Activated CD8-positive, alpha-beta memory T cell treated with anti-CD3 and anti-CD28 coated beads, Interleukin-2, amount 50 U/mL, for 1 hour (primary cell): ENCODE data around the gene MAMDC4.
"Not testable (repeated sequence)": the region's sequence is repeated elsewhere in the genome, so short reads cannot be mapped to it uniquely, and the experiment has no call there.

Source experiments
- DNase-seq: peaks from one replicate; pipeline ENCODE4 v3.0.0-alpha.2; 2020; ENCODE audit errors: extremely low read depth

MAMDC4 gene

DNA sequence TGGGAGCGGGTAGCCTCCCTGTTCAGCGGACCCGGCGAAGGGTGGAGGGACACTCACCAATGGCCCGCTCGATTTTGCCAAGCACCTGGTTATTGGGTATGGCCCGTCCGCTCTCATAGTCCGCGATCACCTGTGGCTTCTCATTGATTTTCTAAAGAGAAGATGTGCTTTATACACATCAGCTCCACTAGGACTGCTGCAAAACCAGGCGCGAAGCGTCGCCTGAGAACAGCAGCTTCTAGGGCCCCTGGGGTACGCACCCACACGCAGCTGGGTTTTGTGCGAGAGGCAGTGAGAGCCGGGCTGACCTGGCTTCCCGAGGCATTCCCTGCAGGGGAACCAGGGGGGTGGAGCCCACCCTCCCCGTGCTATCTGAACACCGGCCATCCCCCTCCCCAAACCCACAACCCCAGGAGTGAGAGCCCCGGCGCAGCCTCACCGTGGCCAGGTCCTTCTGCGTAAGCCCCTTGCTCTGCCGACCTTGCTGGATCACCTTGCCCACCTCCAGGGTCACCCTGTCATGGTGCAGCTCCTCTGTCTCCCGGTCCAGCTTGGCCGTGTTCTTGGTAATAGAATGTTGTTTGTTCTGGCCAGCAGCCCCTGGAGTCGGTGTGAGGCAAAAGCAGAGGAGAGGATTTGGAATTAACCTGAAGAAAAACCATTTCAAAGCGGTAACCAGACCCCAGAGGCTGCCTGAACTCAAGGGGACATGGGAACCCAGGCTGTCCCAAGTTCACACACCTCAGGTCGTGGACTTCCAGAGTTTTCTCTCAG is 10.9 kb downstream of the MAMDC4 start:
- no peak for DNase-seq

DNA sequence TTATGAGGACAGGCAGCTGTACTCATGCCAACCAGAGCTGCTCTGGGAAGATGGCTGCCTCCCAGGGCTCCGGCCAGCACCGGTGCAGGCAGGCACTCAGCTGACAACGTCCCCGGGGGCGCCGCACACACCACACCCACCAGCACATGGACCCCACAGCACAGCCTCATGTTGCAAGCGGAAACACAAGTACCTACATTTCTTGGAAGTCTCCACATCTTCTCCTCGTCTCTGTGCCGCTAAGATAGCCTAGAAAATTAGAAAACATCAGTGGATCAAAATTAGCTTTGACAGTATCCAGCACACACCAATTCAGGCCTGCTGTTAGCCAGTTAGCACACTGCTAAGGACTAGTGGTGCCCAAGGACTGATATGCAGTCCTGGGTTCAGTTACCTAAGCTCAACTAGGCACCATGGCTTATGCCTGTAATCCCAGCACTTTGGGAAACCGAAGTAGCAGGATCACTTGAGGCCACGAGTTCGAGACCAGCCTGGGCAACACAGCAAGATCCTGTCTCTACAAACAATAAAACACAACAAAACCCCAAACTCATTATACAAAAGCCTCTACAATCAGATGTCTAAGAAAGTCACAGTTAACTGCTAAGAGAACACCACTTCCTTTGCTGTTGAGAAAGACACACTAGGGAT is 11.6 kb downstream of the MAMDC4 start:
- no peak for DNase-seq

DNA sequence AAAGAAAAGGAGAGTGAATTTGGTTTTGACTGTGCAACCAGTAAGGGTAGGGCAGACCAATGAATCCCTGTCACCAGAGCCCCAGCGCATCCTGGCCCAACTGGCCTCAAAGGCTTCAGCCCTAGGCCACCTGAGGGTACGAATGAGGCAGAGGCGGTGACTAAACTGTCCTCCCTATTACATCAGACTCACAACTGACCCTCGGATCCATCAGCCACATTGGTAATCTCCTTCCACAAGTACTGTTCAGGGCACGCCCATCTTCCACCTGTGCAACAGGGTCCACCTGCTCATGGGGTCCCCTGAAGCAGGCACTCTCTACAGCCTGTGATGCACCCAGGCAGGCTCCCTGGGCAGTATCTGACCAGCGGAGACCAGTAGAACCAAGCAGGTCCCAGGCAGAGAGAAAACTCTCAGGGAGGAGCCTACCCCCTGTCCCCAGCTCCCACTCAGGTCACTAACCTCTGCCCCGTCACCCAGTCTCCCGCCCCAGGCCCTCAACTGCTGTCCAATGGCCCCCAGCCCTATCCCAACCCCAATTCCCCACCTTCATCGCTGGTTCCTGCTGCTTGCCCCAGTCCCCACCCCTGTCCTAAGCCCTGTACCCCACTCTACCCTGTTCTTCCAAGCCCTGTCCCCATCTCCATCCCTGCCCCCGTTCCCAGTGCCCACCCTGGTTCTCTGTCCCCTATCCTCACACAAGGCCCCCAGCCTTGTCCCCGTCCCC is 13.1 kb downstream of the MAMDC4 start:
- no peak for DNase-seq

DNA sequence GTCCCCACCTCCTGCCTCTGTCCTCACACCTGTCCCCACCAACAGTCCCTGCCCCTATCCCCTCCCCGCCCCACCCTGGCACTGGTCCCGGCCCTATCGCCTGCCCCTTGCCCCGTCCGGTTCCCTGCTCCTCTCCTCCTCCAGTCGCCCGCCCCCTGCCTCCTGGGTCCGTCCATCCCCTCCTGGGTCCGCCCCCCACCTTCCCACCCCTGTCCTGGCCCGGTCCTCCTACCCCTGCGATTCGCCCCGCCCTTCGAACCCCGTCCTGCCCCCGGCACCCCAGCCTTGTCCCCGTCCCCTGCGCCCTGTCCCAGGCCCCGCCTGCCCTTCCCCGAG is 13.6 kb downstream of the MAMDC4 start:
- DNase-seq, result no peak

DNA sequence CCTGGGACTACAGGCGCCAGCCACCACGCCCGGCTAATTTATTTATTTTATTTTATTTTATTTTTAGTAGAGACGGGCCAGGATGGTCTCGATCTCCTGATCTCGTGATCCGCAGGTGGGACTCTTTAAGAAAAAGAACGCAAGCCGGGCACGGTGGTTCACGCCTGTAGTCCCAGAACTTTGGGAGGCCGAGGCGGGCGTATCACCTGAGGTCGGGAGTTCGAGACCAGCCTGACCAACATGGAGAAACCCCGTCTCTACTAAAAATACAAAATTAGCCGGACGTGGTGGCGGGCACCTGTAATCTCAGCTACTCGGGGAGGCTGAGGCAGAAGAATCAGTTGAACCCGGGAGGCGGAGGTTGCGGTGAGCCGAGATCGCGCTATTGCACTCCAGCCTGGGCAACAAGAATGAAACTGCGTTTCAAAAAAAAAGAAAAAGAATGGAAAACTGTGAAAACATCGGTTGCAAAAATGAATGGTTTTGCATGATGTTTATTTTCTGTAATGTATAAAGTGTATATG is 14.8 kb downstream of the MAMDC4 start:
- not testable (repeated sequence) for DNase-seq

DNA sequence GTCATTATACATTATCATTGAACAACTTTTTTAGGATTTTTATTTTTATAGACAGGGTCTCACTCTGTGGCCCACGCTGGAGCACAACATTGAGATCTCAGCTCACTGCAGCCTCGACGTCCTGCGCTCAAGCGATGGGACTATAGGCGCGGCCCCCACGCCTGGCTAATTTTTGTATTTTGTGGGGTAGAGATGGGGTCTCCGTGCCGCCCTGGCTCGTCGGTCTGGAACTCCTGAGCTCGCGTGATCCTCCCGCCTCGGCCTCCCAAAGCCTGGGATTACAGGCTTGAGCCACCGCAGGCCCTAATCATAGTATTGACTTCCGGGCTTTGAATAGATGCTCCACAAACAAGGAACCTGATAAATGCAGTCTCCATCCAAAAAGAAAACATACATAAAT is 15.3 kb downstream of the MAMDC4 start:
- DNase-seq, result no peak

DNA sequence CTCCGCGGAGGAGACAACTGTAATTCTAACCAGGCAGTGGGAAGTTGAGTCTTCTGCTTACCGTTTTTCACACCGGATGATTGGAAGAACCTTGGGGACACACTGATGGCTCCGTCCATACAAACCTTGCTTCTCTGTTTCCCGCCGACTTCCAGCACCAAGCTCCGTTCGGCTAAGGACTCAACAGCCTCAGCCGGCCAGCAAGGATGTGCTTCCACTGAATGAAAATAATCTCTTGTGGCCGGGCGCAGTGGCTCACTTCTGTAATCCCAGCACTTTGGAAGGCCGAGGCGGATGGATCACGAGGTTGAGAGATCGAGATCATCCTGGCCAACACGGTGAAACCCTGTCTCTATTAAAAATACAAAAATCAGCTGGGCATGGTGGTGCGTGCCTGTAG is 15.8 kb downstream of the MAMDC4 start:
- DNase-seq, result no peak

DNA sequence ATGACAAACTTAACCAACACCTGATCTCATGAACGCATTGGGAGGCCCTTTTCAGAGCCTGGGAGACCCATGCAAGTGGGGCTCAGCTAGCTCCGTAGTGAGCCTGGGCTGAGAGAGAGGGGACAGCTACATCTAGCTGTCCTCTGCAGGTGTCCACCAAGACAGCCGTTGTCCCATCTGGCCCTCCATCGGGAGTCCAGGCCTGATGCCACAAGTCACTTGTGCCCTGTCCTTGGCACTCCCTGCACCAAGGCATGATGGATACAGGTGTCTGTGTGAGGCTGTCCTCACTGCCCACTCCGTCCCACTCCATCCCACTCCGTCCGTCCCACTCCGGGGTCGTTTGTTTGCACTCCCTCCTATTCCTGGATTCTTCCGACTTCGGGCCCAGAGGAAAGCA is 16.5 kb downstream of the MAMDC4 start:
- no peak for DNase-seq

DNA sequence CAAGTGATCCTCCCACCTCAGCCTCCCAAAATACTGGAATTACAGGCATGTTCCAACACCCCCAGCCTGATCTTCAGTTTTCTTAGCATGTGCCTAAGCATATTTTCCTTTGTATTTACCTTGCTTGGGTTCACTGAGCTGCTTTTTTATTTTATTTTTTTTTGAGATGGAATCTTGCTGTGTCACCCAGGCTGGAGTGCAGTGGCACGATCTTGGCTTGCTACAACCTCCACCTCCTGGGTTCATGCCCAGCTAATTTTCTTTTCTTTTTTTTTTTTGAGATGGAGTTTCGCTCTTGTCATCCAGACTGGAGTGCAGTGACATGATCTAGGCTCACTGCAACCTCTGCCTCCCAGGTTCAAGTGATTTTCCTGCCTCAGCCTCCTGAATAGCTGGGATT is 17.5 kb downstream of the MAMDC4 start:
- not testable (repeated sequence) for DNase-seq

DNA sequence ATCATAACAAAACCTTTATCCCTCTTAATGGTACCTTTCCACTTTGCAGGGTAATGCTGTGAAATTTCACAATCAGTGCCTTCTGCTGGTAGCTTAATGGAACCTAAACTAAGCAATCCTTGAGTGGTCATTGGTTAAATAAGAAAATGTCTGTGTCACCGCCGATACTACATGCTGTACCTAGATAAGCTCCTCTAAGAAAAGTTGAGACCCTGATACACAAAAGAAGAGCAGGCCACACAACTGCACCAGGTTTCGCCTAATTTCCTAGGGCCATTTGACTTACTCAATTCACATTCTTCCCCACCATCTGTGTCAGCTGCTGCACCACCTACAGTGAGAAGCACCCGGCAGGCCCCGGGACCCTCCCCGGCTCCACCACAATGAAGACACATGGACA is 23.0 kb downstream of the MAMDC4 start:
- no peak for DNase-seq

DNA sequence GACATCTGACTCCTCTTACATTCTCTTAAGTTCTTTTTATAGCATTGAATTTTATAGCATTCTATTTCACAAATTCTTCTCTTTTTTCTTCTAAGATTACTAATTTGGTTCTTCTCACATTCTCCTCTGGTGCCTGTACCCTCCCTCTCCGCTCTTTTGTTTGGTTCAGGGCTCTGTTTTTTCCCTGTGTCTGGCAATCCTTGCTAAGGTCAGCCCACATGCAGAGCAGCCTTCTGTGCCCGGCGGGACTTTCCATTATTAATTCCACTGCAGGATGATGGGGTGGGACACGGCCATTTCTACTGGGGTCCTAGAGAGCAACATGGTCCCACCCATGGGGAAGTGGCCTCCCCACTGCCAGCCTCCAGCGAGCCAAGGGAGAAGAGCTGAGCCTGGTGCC is 24.3 kb downstream of the MAMDC4 start:
- DNase-seq, result no peak

DNA sequence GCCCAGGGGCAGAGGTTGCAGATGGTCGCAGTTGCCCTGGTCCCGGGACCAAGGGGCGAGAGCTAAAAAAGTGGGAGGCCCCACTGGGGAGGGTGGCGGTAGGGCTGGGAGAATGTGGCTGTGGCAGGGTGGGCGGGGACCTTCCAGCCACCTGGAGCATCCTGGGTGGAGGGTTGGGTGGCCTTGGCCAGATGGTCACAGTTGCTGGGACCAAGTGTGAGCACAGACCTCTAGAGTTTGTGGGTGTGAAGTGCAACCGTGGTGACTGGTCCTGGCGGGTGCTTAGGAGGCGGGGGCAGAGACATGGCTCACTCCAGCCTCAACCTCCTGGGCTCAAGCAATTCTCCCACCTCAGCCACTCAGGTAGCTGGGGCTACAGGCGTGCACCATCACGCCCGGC is 28.5 kb downstream of the MAMDC4 start:
- no peak for DNase-seq

DNA sequence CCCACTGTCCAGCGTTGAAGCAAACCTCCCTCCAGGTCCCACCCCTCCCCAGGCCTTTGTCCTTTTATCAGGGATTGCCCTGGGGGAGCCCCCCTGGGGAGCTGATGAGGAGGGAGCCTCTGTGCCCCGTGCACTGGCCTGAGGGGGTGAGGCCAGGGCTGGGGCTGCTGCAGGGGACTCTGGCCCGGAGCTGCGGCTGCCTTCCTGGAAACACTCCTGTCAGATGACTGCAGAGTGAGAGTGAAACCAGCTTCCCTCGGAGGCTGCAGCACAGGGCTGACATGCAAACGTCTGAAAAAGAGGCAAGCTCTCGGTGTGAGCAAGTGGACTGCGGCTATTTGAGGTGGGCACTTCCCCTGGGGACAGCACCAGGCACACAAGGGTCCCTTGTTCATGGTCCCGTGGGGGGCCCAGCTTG is 29.6 kb downstream of the MAMDC4 start:
- no peak for DNase-seq

DNA sequence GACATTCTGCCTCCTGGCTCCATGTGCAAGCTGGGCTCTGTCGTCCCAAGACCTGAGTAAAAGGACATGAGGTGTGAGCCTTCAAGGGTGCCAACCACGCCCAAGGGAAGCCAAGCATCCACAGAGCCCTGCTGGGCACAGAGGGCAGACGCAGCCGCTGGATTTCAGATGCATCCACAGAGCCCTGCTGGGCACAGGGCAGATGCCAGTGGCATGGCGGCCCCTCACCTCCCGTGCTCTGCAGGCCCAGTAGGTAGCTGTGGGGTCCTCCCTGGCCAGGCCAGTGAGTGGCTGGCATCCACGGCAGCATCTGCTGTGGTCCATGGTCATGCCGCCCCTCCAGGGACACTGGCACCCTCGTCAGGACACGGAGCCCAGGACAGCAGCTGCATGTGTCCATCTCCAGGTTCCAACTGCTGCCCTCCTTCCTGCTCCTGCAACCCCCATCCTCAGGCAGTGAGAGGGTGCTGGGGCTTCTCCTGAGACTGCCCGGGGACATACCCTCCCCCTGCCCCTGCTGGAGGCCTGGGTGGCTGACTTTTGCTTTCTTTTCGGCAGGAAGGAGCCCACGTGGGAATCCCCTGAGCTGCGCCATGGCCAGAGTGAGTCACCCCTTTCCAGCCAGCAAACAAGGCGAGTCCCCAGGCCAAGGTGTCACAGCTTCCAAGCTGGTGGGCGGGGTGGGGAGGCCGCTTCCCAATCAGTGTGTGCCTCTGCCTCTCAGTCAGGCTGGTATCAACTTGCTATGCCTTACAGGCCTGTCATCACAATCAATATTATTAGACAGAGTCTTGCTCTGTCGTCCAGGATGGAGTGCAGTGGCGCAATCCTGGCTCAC is 30.2 kb downstream of the MAMDC4 start:
- DNase-seq, result peak; percentile 85

DNA sequence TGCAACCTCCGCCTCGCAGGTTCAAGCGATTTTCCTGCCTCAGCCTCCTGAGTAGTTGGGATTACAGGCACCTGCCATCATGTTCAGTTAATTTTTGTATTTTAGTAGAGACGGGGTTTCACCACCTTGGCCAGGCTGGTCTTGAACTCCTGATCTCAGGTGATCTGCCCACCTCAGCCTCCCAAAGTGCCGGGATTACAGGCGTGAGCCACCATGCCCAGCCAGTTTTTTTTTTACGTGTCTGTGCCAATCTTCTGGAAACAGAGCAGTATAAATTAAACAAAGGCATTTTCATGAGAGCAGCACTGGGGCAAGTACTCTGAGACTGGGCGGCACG is 30.8 kb downstream of the MAMDC4 start:
- DNase-seq, result not testable (repeated sequence)

DNA sequence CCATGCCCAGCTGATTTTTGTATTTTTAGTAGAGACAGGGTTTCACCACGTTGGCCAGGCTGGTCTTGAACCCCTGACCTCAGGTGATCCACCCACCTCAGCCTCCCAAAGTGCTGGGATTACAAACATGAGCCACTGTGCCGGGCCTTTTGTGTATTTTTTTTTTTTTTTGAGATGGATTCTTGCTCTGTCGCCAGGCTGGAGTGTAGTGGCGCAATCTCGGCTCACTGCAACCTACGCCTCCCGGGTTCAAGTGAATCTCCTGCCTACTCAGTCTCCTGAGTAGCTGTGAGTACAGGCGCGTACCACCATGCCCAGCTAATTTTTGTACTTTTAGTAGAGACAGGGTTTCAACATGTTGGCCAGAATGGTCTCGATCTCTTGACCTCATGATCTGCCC is 31.5 kb downstream of the MAMDC4 start:
- not testable (repeated sequence) for DNase-seq

DNA sequence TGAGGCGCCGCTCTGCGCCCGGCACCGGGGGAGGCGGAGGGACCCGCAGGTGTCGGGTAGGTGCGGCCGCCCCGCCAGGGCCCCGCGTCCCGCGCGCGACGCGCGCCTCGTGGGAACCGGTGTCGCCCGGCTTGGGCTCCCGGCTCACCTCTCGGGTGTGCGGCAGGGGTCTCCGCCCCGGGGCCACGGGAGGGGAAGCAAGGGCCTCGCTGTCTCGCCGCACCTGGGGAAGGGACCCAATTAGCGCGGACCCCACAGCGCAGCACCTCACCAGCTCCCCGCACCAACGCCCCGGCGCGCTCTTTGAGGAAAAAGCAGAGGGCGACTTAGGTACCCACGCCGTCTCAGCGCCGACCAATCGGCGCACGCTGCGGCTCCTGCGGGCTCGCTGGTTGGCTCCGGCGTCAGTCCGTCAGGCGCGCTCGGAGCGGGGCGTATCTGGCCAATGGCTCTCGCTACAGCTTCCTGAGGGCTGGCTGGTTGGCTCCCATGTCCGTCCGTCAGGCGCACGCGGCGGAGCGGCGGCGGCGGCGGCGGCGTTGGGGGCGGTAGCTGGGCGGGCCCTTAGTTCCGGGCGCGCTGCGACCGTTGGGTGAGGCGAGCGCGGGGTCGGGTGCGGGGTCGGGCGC is 33.9 kb downstream of the MAMDC4 start, which contains the start of gene TRAF2:
TRAF2 (plus strand) TSS at position 567 of the 629 bp plus-strand sequence. CDS start 12,225 bp downstream, outside the sequence.
- peak; percentile 91 for DNase-seq

DNA sequence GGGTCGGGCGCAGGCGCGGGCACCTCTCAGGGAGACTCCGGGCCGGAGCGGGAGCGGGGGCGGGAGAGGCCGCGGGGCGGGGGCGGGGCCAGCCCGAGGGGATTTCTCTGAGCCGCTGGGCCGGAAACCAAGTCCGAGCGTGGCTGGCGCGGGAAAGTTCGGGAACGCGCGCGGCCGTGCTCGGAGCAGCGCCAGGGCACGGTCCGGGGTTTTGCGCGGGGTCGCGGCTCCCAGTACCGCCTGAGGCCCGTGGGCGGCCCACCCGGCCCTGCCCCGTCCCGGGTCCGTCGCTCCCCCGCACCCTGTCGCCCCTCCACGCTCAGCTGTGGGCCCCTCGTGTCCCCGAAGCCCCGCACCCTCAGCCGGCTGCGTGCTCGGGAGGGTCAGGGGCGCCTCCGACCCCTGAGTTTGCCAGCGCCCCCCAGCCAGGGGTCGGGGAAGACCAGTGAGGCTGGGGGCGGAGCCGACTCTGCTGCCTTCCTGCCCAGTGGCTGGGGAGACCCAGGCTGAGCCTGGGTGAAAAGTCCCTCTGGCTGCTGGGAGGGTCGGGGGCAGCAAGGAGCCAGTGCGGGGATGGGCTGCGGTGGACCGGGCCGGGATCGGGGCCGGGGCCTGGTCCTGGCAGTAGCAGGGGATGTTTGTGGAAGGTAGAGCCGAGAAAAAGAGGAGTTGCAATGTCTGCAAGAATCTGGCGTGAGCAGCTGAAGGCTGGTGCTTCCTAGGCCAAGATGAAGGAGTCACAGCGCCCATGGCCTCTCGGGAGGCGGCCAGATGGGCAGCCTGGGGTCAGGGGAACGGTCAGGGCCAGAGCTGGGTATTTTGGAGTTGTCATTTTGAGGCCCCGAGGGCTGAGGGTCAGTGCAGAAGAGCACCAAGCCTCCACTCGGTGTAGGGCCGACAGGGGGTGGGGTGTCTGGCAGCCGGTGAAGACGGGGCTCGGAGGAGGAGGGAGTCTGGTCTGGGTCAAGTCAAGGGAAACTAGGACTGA is 34.8 kb downstream of the MAMDC4 start:
- DNase-seq, result no peak

DNA sequence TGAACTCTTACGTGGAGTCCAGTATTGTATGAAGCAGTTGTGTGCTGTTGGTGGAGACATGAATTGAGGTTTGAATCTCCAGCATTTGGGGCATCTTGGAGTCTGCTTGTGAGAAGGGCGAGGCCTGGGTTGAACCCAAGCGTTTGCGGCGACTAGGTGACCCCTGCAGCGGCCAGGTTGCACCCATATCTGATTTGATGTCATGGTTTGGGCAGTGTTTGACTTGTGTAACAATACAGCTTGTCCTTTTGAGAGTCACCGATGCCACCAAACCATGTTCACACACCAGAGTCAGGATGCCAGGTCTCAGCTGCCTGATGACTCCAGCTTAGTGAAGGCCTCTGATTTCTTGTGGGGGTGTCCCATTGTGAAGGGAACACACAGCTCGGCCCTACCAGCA is 36.3 kb downstream of the MAMDC4 start:
- DNase-seq, result no peak

DNA sequence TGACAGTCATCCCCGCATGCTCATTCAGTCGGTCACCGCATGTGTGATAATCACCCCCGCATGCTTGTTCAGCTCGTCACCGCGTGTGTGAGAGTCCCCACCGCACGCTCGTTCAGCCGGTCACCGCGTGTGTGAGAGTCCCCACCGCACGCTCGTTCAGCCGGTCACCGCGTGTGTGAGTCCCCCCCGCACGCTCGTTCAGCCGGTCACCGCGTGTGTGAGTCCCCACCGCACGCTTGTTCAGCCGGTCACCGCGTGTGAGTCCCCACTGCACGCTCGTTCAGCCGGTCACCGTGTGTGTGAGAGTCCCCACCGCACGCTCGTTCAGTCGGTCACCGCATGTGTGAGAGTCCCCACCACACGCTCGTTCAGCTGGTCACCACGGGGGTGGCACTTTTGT is 37.7 kb downstream of the MAMDC4 start:
- no peak for DNase-seq
